Measurements from ENCODE around the gene COL16A1. TPM values are rescaled to one million over a fixed set of nuclear protein-coding genes. Genes with fewer than 3 reads are reported as not detected.

Gene COL16A1
- polyA plus RNA-seq, 3 donors: 0.13 TPM; not detected in 2

DNA sequence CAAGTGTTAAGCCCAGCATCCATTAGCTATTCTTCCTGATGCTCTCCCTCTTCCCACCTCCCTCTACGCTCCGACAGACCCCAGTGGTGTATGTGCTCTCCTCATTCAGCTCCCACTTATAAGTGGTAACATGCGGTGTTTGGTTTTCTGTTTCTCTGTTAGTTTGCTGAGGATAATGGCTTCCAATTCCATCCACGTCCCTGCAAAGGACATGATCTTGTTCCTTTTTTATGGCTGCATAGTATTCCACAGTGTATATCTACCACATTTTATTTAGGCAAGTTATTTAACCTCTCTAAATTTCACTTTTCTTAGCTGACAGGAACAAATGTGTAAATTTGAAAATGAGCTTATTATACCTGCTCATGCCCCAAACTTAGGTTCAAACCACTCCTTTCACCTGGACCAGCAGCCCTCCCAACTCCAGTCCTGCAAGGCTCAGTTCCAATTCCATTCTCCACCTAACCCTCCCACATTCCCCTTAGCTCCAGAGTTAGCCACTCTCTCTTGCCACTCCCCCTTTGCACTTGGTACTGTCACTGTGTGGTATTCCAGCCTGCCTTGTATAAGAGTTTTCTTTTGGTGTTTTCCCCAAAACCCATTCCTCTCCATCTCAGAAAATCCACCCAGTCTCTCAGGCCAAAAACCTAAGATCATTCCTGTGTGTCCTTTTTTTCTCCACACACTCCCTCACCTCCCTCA, 57.4 kb downstream of the COL16A1 start:
- peak overlapping the region in 4 of 7 donors; percentile 48 to 100 (median 54) for H3K27ac Mint-ChIP-seq
- Histone ChIP-seq H2AFZ (ENCODE audit: insufficient read depth, low read depth, low read length, poor library complexity, severe bottlenecking) (no peak overlapping the region), H3K36me3 (replicated peaks in 1 of 2; ENCODE audit: control insufficient read depth in 1 of 2, insufficient read depth in 2 of 2, low read length in 2 of 2) (no peaks in the 10 kb centered on the region), H3K4me3 (replicated peaks in 1 of 3; ENCODE audit: low read depth in 2 of 3, low read length in 3 of 3) (no peak overlapping the region), H3K4me1 (ENCODE audit: control insufficient read depth in 1 of 2, insufficient read depth in 2 of 2, low read length in 2 of 2) (peaks cover 14 to 20% of the 10 kb centered on the region in 2 donors), H3K9ac (ENCODE audit: insufficient read depth, low read length, poor library complexity, severe bottlenecking) (no peak overlapping the region), H3K79me2 (ENCODE audit: insufficient read depth, low read length) (peaks cover 29% of the 10 kb centered on the region), H3K27ac (ENCODE audit: low read depth in 1 of 2, low read length in 2 of 2) (no peak overlapping the region), H3K4me2 (replicated peaks; ENCODE audit: extremely low read depth, low read length, poor library complexity, severe bottlenecking) (no peak overlapping the region), H3K27me3 (ENCODE audit: control insufficient read depth in 2 of 2, insufficient read depth in 2 of 2, low read length in 2 of 2) (no peaks in the 10 kb centered on the region), H3K9me3 (replicated peaks in 1 of 2; ENCODE audit: control insufficient read depth in 1 of 2, insufficient read depth in 1 of 2, low read length in 2 of 2) (no peaks in the 10 kb centered on the region), H4K20me1 (ENCODE audit: insufficient read depth, low read length) (no peaks in the 10 kb centered on the region)
- H3K4me1 Mint-ChIP-seq: peaks cover 21% of the 10 kb centered on the region
- intact Hi-C loops (cut with micrococcal nuclease): loop anchor here in 1 of 2 donors (5.0 kb wide), 1 partner anchor 141 kb away; no protein-coding TSS in a partner anchor
- no CpG with 5 or more reads among the region's 4 CpGs for WGBS (ENCODE audit: insufficient coverage)
- no peak overlapping the region for H3K4me3 Mint-ChIP-seq
- DNase-seq: no peak
- H3K9me3 Mint-ChIP-seq: peaks cover 0 to 1% (median 0%) of the 10 kb centered on the region in 7 donors
- TF ChIP-seq, protein P1, sequence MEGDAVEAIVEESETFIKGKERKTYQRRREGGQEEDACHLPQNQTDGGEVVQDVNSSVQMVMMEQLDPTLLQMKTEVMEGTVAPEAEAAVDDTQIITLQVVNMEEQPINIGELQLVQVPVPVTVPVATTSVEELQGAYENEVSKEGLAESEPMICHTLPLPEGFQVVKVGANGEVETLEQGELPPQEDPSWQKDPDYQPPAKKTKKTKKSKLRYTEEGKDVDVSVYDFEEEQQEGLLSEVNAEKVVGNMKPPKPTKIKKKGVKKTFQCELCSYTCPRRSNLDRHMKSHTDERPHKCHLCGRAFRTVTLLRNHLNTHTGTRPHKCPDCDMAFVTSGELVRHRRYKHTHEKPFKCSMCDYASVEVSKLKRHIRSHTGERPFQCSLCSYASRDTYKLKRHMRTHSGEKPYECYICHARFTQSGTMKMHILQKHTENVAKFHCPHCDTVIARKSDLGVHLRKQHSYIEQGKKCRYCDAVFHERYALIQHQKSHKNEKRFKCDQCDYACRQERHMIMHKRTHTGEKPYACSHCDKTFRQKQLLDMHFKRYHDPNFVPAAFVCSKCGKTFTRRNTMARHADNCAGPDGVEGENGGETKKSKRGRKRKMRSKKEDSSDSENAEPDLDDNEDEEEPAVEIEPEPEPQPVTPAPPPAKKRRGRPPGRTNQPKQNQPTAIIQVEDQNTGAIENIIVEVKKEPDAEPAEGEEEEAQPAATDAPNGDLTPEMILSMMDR (IDR thresholded peaks at IDR 0.05): no peak
- H3K36me3 Mint-ChIP-seq: peaks cover 0 to 2% of the 10 kb centered on the region in 2 donors
- no peaks in the 10 kb centered on the region for H3K27me3 Mint-ChIP-seq (ENCODE audit: low read depth in 3 of 3)

DNA sequence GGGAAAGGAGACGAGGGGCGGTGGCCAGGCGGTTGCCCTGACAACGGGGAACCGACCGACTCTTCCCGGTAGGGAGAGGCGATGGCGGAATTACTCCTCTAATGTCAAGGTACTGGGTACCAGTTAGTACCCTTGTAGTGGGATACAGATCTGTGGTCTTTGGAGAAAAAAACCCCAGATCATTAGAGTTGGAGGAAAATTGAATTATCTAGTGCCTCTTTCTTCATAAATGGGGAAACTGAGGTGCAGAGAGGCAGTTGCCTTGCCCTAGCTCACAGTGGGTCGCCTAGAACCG, 58.6 kb downstream of the COL16A1 start:
- DNase-seq: no peak
- H3K4me3 ChIP-seq (replicated peaks in 1 of 3; ENCODE audit: low read depth in 2 of 3, low read length in 3 of 3): peak overlapping the region; percentile 56 to 86 (median 75)
- no peaks in the 10 kb centered on the region for H3K9me3 ChIP-seq (replicated peaks in 1 of 2; ENCODE audit: control insufficient read depth in 1 of 2, insufficient read depth in 1 of 2, low read length in 2 of 2)
- TF ChIP-seq, protein P1 (IDR thresholded peaks at IDR 0.05): no peak
- peaks cover 41% of the 10 kb centered on the region for H3K79me2 ChIP-seq (ENCODE audit: insufficient read depth, low read length)
- H3K27ac Mint-ChIP-seq: peak overlapping the region; percentile 99 to 100 (median 100)
- no peaks in the 10 kb centered on the region for H4K20me1 ChIP-seq (ENCODE audit: insufficient read depth, low read length)
- peak overlapping the region; percentile 91 to 100 for H3K4me3 Mint-ChIP-seq
- H3K27ac ChIP-seq (ENCODE audit: low read depth in 1 of 2, low read length in 2 of 2): peak overlapping the region; percentile 91 to 100
- H3K9me3 Mint-ChIP-seq: peaks cover 0 to 1% (median 0%) of the 10 kb centered on the region in 7 donors
- peaks cover 0 to 2% of the 10 kb centered on the region in 2 donors for H3K36me3 Mint-ChIP-seq
- peaks cover 21% of the 10 kb centered on the region for H3K4me1 Mint-ChIP-seq
- H3K4me1 ChIP-seq (ENCODE audit: control insufficient read depth in 1 of 2, insufficient read depth in 2 of 2, low read length in 2 of 2): peaks cover 21 to 26% of the 10 kb centered on the region in 2 donors
- H3K27me3 Mint-ChIP-seq (ENCODE audit: low read depth in 3 of 3): no peaks in the 10 kb centered on the region
- peak overlapping the region; percentile 99 for H3K9ac ChIP-seq (ENCODE audit: insufficient read depth, low read length, poor library complexity, severe bottlenecking)
- H3K27me3 ChIP-seq (ENCODE audit: control insufficient read depth in 2 of 2, insufficient read depth in 2 of 2, low read length in 2 of 2): no peaks in the 10 kb centered on the region
- H2AFZ ChIP-seq (ENCODE audit: insufficient read depth, low read depth, low read length, poor library complexity, severe bottlenecking): peak overlapping the region; percentile 78
- H3K36me3 ChIP-seq (replicated peaks in 1 of 2; ENCODE audit: control insufficient read depth in 1 of 2, insufficient read depth in 2 of 2, low read length in 2 of 2): no peaks in the 10 kb centered on the region
- peak overlapping the region; percentile 80 for H3K4me2 ChIP-seq (replicated peaks; ENCODE audit: extremely low read depth, low read length, poor library complexity, severe bottlenecking)
- intact Hi-C loops (cut with micrococcal nuclease): loop anchor here in 1 of 2 donors (5.0 kb wide), 1 partner anchor 142 kb away; no protein-coding TSS in a partner anchor
- whole genome bisulfite sequencing (ENCODE audit: insufficient coverage): 0% methylated on average over 7 of the region's 11 CpGs

Data from CD14-positive monocyte (primary cell).